ENCODE measurements around the gene PSPN.

PSPN gene

GRCh38 chr19:6374711-6375410, 872 bp downstream of the PSPN start:
- no peak for DNase-seq (ENCODE audit: low read depth)
- TF ChIP-seq CTCF (conservative IDR thresholded peaks at IDR 0.05; ENCODE audit: low read length): no peak
- H3K4me3 ChIP-seq (ENCODE audit: low read length): no peak overlapping the region

- peak overlapping the region; percentile 65 for H3K4me3 ChIP-seq (ENCODE audit: low read length)
- DNase-seq (ENCODE audit: low read depth): no peak
- TF ChIP-seq CTCF (conservative IDR thresholded peaks at IDR 0.05; ENCODE audit: low read length): no peak
Measured at GRCh38 chr19:6374161-6374709, 1.5 kb downstream of the PSPN start.

- H3K4me3 ChIP-seq (ENCODE audit: low read length): peak overlapping the region; percentile 65
- no peak for TF ChIP-seq CTCF (conservative IDR thresholded peaks at IDR 0.05; ENCODE audit: low read length)
Measured at GRCh38 chr19:6373813-6374108, 2.0 kb downstream of the PSPN start.

GRCh38 chr19:6373096-6373812, 2.5 kb downstream of the PSPN start:
- TF ChIP-seq CTCF (conservative IDR thresholded peaks at IDR 0.05; ENCODE audit: low read length): no peak
- peak; percentile 97 for DNase-seq (ENCODE audit: low read depth)
- peak overlapping the region; percentile 74 for H3K4me3 ChIP-seq (ENCODE audit: low read length)

More at GRCh38 chr19:6373813-6374108, 2.0 kb downstream of the PSPN start:
- no peak for DNase-seq (ENCODE audit: low read depth)

- peak within 1 kb of the TSS; percentile 74 for H3K4me3 ChIP-seq (ENCODE audit: low read length)
- DNase-seq (ENCODE audit: low read depth): peak; percentile 100
- TF ChIP-seq CTCF (conservative IDR thresholded peaks at IDR 0.05; ENCODE audit: low read length): no peak
Measured at GRCh38 chr19:6372594-6373095, 3.1 kb downstream of the PSPN start, which contains the start of gene ALKBH7. ALKBH7 (plus strand) TSS chr19:6372794; CDS start chr19:6372821, 27 bp downstream.

GRCh38 chr19:6364353-6364752, 11.4 kb downstream of the PSPN start:
- no peak overlapping the region for H3K4me3 ChIP-seq (ENCODE audit: low read length)
- TF ChIP-seq CTCF (conservative IDR thresholded peaks at IDR 0.05; ENCODE audit: low read length): no peak
- DNase-seq (ENCODE audit: low read depth): no peak

Data from AG10803 (cell line).